HepG2 (cell line): ENCODE results near the gene RPL6. TPM values are rescaled to one million over a fixed set of nuclear protein-coding genes. Genes with fewer than 3 reads are reported as not detected.

Experiments
- ATAC-seq: fragments of 200-7000 bp; cut with Tn5 transposase; 3 replicates; pipeline ENCODE4 v1.9.1; 2020; ENCODE audit warnings: mild to moderate bottlenecking, moderate library complexity
- BruUV-seq: library from RNA; stranded (reverse); fragments of 400-500 nt; replicated peaks from 2 replicates; lab custom pipeline; 2021; lab: Mats Ljungman, UMichigan
- CTCF ChIA-PET: fragments of 300-600 bp; formaldehyde crosslinking; extraction: SDS; loops from one replicate; lab custom pipeline; 2021; ENCODE audit warnings: low total read pairs, inconsistent platforms, low intra/inter-chr PET ratio; lab: Yijun Ruan, JAX
- POLR2A ChIA-PET: fragments of 350-600 bp; sonication (Branson Sonifier 250); formaldehyde crosslinking; loops from one replicate; lab custom pipeline; 2020; ENCODE audit warnings: antibody characterized with exemption, inconsistent platforms; lab: Yijun Ruan, JAX
- DNase-seq: peaks from one replicate; pipeline ENCODE4 v3.0.0-alpha.2; 2015; ENCODE audit warnings: low spot score
- FAIRE-seq: peaks from 3 replicates; lab custom pipeline; 2011; peaks lifted over from hg19 to GRCh38; lab: Jason Lieb, UNC
- H2AFZ ChIP-seq: one replicate; pipeline ENCODE4 v1.6.1; 2011; ENCODE audit warnings: low read length, inconsistent platforms
- H3K27ac ChIP-seq: fragments of 300-600 bp; 3 replicates; pipeline ENCODE4 v1.8.0; 2011; ENCODE audit warnings: mixed run types, mild to moderate bottlenecking, mixed read lengths, low read length, inconsistent platforms; ENCODE audit not compliant: insufficient read depth; ENCODE audit errors: extremely low read length
- H3K27me3 ChIP-seq, 2 experiments: fragments of 200-600 bp in 1 of 2; 2 replicates in 1 of 2; 3 replicates in 1 of 2; pipeline versions ENCODE4 v1.6.0 to v1.8.0; 2011; ENCODE audit warnings: low read length in 2 of 2, mild to moderate bottlenecking in 2 of 2, moderate library complexity in 2 of 2, inconsistent platforms in 1 of 2; ENCODE audit not compliant: insufficient read depth in 2 of 2, control insufficient read depth in 1 of 2
- H3K36me3 ChIP-seq, 2 experiments: fragments of 200-600 bp in 1 of 2; replicated peaks in 1 of 2; 2 replicates in 1 of 2; 3 replicates in 1 of 2; pipeline versions ENCODE4 v1.5.1 to v1.8.0; 2011; ENCODE audit warnings: low read length in 2 of 2, inconsistent platforms in 1 of 2; ENCODE audit not compliant: insufficient read depth in 2 of 2, control insufficient read depth in 1 of 2
- H3K4me1 ChIP-seq: 2 replicates; pipeline ENCODE4 v1.5.1; 2012; ENCODE audit warnings: low read length, inconsistent platforms; ENCODE audit not compliant: insufficient read depth
- H3K4me2 ChIP-seq: 2 replicates; pipeline ENCODE4 v1.6.0; 2011; ENCODE audit warnings: low read depth, low read length, inconsistent platforms
- H3K4me3 ChIP-seq, 3 experiments: fragments of 200-600 bp in 1 of 3; sonication (generic), shearing (Covaris generic) in 1 of 3; replicated peaks in 1 of 3; 2 replicates each; pipeline ENCODE4 v1.5.1; 2011 to 2016; ENCODE audit warnings: low read length in 3 of 3, inconsistent platforms in 2 of 3, low read depth in 2 of 3, mild to moderate bottlenecking in 2 of 3, control low read depth in 1 of 3, mixed read lengths in 1 of 3; ENCODE audit not compliant: insufficient read depth in 1 of 3
- H3K79me2 ChIP-seq: one replicate; pipeline ENCODE4 v1.6.1; 2011; ENCODE audit warnings: low read length, inconsistent platforms; ENCODE audit not compliant: insufficient read depth
- H3K9ac ChIP-seq: 2 replicates; pipeline ENCODE4 v1.6.0; 2011; ENCODE audit warnings: mild to moderate bottlenecking, low read depth, low read length, inconsistent platforms; ENCODE audit not compliant: insufficient read depth
- H3K9me3 ChIP-seq: 2 replicates; pipeline ENCODE4 v1.5.1; 2012; ENCODE audit warnings: mild to moderate bottlenecking, low read length
- H4K20me1 ChIP-seq: 2 replicates; pipeline ENCODE4 v1.6.0; 2011; ENCODE audit warnings: inconsistent platforms, mild to moderate bottlenecking, low read length, moderate library complexity; ENCODE audit not compliant: insufficient read depth
- CENPT ChIP-seq: sonication (generic); formaldehyde crosslinking; IDR thresholded peaks from 2 replicates; pipeline ENCODE4 v1.8.0; 2022; ENCODE audit warnings: low read depth, mild to moderate bottlenecking, moderate library complexity, missing genetic modification reagents
- WGBS: methylation state at CpG from one replicate; pipeline ENCODE4 v1.1.6; 2017; ENCODE audit warnings: low lambda C conversion rate; 5-methylcytosine and 5-hydroxymethylcytosine counted together
- in situ Hi-C: cut with HindIII; loops from 2 replicates; pipeline ENCODE4 v1.10.0; 2017; ENCODE audit warnings: low pct_unique_long_range_greater_than_20kb; ENCODE audit not compliant: extremely low pct_ligation_motif_present
- intact Hi-C: fragments of 100-400 bp; cut with micrococcal nuclease; formaldehyde crosslinking; loops from one replicate; pipeline ENCODE4 v1.10.0; 2022; ENCODE audit not compliant: unreplicated experiment
- polyA plus RNA-seq, 8 experiments: library from polyadenylated mRNA; depleted of rRNA in 3 of 8; stranded (reverse) in 7 of 8; unstranded in 1 of 8; fragments of >200 nt; fragmentation: Illumina TruSeq in 4 of 8; extraction: Trizol in 4 of 8; gene quantifications; 2 replicates each; pipeline versions ENCODE4 v1.2.1 to v1.2.3, GENCODE V29; 2011 to 2016; ENCODE audit warnings: low read depth in 4 of 8, missing spikeins in 1 of 8, mixed read lengths in 1 of 8; ENCODE audit not compliant: insufficient read depth in 1 of 8
- total RNA-seq, 5 experiments: library from RNA; depleted of rRNA; stranded (reverse); fragments of >200 nt; fragmentation: Illumina TruSeq; extraction: Trizol; gene quantifications; 2 replicates each; pipeline ENCODE4 v1.2.3, GENCODE V29; 2016; ENCODE audit warnings: low read depth in 1 of 5
- TF ChIP-seq, protein P1 (sequence below): sonication (generic); formaldehyde crosslinking; IDR thresholded peaks from 2 replicates; pipeline ENCODE4 v1.4.0; 2020; ENCODE audit warnings: mild to moderate bottlenecking, missing genetic modification reagents
- TF ChIP-seq, protein P2 (sequence below), 2 experiments: IDR thresholded peaks; 2 replicates each; pipeline ENCODE4 v1.6.1; 2011 to 2012; ENCODE audit warnings: low read length in 2 of 2, borderline replicate concordance in 1 of 2, low read depth in 1 of 2, mild to moderate bottlenecking in 1 of 2, moderate library complexity in 1 of 2

The RPL6 gene
- total and polyA plus RNA-seq, 2 of the 13 experiments (the other 11 are each of a cell fraction or from before 2014, with no cell fraction given) = 1,551 to 1,719 TPM

DNA sequence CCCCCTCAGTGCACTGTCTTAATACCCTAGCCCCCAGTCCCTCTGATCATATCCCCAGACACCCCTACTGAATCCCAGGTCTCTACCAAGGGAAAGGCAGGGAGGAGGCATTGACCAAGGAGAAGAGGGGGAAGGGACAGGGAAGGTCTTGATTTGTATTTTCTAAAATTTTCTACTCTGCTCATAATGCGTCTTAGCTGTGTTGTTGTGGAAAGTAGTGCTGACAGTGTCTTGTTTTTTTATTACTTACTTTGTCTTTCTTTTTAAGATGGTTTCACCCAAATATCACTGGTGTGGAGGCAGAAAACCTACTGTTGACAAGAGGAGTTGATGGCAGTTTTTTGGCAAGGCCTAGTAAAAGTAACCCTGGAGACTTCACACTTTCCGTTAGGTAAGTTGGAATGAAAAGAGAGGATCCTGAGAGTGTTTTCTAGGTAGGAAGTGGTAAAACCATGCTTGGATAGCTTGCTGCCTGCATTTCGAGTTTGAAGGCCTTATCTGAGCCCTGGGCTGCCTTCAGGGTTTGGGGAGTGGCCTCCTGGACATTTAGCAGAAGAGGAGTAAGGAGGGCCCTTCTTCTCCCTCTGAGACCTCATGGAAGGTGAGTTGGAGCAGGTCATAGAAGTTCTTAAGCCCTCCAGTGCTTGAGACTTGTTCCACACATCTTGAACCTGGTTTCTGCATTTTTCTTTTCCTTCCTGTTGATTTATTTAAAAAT, 36.8 kb upstream of the RPL6 start:
- no peaks in the 10 kb centered on the region for H3K27me3 ChIP-seq
- in situ Hi-C loops = no loop called here
- no peak overlapping the region for H3K4me3 ChIP-seq
- H3K79me2 ChIP-seq = peaks cover 5% of the 10 kb centered on the region
- no peak overlapping the region for H3K9ac ChIP-seq
- H3K36me3 ChIP-seq = peaks cover 9 to 28% of the 10 kb centered on the region in 2 experiments; a peak in 4 of 5 replicates
- no peaks in the 10 kb centered on the region for H3K4me1 ChIP-seq
- H4K20me1 ChIP-seq = no peaks in the 10 kb centered on the region
- ChIA-PET CTCF (no interaction called here), POLR2A (no interaction called here)
- WGBS = 98% methylated on average over 3 of the region's 3 CpGs
- TF ChIP-seq, protein P1, sequence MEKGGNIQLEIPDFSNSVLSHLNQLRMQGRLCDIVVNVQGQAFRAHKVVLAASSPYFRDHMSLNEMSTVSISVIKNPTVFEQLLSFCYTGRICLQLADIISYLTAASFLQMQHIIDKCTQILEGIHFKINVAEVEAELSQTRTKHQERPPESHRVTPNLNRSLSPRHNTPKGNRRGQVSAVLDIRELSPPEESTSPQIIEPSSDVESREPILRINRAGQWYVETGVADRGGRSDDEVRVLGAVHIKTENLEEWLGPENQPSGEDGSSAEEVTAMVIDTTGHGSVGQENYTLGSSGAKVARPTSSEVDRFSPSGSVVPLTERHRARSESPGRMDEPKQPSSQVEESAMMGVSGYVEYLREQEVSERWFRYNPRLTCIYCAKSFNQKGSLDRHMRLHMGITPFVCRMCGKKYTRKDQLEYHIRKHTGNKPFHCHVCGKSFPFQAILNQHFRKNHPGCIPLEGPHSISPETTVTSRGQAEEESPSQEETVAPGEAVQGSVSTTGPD (CRISPR knock-in tag) = no peak
- no peak for TF ChIP-seq CENPT (CRISPR knock-in tag)
- TF ChIP-seq, protein P2, sequence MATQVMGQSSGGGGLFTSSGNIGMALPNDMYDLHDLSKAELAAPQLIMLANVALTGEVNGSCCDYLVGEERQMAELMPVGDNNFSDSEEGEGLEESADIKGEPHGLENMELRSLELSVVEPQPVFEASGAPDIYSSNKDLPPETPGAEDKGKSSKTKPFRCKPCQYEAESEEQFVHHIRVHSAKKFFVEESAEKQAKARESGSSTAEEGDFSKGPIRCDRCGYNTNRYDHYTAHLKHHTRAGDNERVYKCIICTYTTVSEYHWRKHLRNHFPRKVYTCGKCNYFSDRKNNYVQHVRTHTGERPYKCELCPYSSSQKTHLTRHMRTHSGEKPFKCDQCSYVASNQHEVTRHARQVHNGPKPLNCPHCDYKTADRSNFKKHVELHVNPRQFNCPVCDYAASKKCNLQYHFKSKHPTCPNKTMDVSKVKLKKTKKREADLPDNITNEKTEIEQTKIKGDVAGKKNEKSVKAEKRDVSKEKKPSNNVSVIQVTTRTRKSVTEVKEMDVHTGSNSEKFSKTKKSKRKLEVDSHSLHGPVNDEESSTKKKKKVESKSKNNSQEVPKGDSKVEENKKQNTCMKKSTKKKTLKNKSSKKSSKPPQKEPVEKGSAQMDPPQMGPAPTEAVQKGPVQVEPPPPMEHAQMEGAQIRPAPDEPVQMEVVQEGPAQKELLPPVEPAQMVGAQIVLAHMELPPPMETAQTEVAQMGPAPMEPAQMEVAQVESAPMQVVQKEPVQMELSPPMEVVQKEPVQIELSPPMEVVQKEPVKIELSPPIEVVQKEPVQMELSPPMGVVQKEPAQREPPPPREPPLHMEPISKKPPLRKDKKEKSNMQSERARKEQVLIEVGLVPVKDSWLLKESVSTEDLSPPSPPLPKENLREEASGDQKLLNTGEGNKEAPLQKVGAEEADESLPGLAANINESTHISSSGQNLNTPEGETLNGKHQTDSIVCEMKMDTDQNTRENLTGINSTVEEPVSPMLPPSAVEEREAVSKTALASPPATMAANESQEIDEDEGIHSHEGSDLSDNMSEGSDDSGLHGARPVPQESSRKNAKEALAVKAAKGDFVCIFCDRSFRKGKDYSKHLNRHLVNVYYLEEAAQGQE (IDR thresholded peaks at IDR 0.05; ENCODE audit: borderline replicate concordance in 1 of 2, low read depth in 1 of 2, low read length in 2 of 2) = no peak
- no peak for FAIRE-seq
- no peak for ATAC-seq
- H3K4me2 ChIP-seq = no peak overlapping the region
- no peak overlapping the region for H2AFZ ChIP-seq
- no peak for DNase-seq
- intact Hi-C loops = no loop called here
- no peak overlapping the region for H3K27ac ChIP-seq
- no peaks in the 10 kb centered on the region for H3K9me3 ChIP-seq
- BruUV-seq = no TSS peak
